PFSK-1 (cell line): ENCODE measurements around the gene TUBB1.

Experiments
- FOXP2 ChIP-seq: optimal IDR thresholded peaks from 2 replicates; pipeline ENCODE3; 2011; ENCODE audit warnings: borderline replicate concordance, control low read depth, inconsistent platforms; ENCODE audit not compliant: insufficient read depth; ENCODE audit errors: extremely low read length, extremely low read depth
- POLR2AphosphoS5 ChIP-seq: IDR thresholded peaks from 2 replicates; pipeline ENCODE4 v1.6.1; 2012; ENCODE audit warnings: low read depth, mild to moderate bottlenecking, control low read depth, low read length, moderate library complexity
- SIN3A ChIP-seq: IDR thresholded peaks from 2 replicates; pipeline ENCODE4 v1.6.1; 2012; ENCODE audit warnings: mild to moderate bottlenecking, low read length, moderate library complexity, borderline replicate concordance; ENCODE audit not compliant: insufficient read depth
- TAF1 ChIP-seq: IDR thresholded peaks from 2 replicates; pipeline ENCODE4 v1.6.1; 2012; ENCODE audit warnings: low read length, control low read depth, borderline replicate concordance; ENCODE audit not compliant: insufficient read depth
- TF ChIP-seq, protein P1 (sequence below), 2 experiments: IDR thresholded peaks; 2 replicates each; pipeline versions ENCODE4 v1.6.1 to v1.8.0; 2011 to 2012; ENCODE audit warnings: low read depth in 2 of 2, low read length in 2 of 2, control low read depth in 1 of 2, inconsistent platforms in 1 of 2, mild to moderate bottlenecking in 1 of 2, moderate library complexity in 1 of 2; ENCODE audit not compliant: insufficient read depth in 1 of 2

The TUBB1 gene

DNA sequence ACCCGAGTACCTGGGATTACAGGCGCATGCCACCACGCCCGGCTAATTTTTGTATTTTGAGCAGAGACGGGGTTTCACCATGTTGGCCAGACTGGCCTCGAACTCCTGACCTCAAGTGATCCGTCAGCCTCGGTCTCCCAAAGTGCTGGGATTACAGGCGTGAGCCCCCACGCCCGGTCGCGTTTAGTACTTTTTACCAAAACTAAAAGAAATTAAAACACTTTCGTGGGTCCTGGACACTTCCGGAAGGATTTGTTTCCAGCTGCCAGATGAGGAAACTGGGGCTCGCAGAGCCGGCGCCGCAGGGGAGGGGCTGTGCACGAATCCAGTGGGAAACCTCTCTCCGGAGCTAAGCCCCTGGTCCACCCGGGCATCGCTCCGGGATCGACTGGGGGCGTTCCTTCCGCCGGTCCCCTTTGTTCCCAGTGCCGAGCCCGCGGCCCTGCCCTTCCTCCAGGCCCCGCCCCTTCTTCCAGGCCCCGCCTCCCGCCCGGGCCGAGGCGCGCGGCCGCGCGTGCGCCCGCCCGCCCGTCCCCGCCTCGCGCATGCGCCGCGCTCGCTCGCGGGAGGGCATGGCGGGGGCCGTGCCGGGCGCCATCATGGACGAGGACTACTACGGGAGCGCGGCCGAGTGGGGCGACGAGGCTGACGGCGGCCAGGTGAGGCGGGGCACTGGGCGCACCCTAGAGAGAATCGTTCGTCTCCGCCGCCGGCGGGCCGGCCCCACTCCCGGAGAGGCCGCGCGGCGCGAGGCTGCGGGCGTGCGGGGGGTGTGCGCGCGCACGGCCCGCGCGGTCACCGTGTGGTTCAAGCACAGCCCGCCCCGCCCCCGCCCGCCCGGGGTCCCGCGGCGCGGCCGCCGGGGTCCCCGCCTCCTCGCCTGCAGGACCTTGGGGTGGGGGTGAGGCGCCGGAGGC lies 38.3 kb upstream of the TUBB1 start, which contains the start of gene NELFCD:
TSS of gene NELFCD (plus strand) at position 546 of the 917 bp plus-strand sequence. CDS start at position 600, 54 bp downstream.
- no peak for TF ChIP-seq SIN3A
- TF ChIP-seq TAF1: 0 out of 2 replicates have a peak, but pooled peaks have one; percentile 59
- TF ChIP-seq, protein P1, sequence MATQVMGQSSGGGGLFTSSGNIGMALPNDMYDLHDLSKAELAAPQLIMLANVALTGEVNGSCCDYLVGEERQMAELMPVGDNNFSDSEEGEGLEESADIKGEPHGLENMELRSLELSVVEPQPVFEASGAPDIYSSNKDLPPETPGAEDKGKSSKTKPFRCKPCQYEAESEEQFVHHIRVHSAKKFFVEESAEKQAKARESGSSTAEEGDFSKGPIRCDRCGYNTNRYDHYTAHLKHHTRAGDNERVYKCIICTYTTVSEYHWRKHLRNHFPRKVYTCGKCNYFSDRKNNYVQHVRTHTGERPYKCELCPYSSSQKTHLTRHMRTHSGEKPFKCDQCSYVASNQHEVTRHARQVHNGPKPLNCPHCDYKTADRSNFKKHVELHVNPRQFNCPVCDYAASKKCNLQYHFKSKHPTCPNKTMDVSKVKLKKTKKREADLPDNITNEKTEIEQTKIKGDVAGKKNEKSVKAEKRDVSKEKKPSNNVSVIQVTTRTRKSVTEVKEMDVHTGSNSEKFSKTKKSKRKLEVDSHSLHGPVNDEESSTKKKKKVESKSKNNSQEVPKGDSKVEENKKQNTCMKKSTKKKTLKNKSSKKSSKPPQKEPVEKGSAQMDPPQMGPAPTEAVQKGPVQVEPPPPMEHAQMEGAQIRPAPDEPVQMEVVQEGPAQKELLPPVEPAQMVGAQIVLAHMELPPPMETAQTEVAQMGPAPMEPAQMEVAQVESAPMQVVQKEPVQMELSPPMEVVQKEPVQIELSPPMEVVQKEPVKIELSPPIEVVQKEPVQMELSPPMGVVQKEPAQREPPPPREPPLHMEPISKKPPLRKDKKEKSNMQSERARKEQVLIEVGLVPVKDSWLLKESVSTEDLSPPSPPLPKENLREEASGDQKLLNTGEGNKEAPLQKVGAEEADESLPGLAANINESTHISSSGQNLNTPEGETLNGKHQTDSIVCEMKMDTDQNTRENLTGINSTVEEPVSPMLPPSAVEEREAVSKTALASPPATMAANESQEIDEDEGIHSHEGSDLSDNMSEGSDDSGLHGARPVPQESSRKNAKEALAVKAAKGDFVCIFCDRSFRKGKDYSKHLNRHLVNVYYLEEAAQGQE (IDR thresholded peaks at IDR 0.05; ENCODE audit: insufficient read depth in 1 of 2, low read depth in 2 of 2, low read length in 2 of 2): 0 out of 4 replicates have a peak, but pooled peaks of 1 of the 2 experiments have one; percentile 27
- TF ChIP-seq FOXP2: peak; percentile 59
- TF ChIP-seq POLR2AphosphoS5: peak; percentile 69

GRCh38 chr20:58981628-58982364 lies 37.4 kb upstream of the TUBB1 start:
- no peak for TF ChIP-seq POLR2AphosphoS5
- no peak for TF ChIP-seq SIN3A
- no peak for TF ChIP-seq TAF1
- TF ChIP-seq, protein P1 (IDR thresholded peaks at IDR 0.05; ENCODE audit: insufficient read depth in 1 of 2, low read depth in 2 of 2, low read length in 2 of 2): no peak
- TF ChIP-seq FOXP2: no peak

- no peak for TF ChIP-seq FOXP2
- TF ChIP-seq, protein P1 (IDR thresholded peaks at IDR 0.05; ENCODE audit: insufficient read depth in 1 of 2, low read depth in 2 of 2, low read length in 2 of 2): no peak
- no peak for TF ChIP-seq POLR2AphosphoS5
- TF ChIP-seq TAF1: no peak
- no peak for TF ChIP-seq SIN3A
These were observed 36.7 kb upstream of the TUBB1 start for GRCh38 chr20:58982406-58983114.

DNA sequence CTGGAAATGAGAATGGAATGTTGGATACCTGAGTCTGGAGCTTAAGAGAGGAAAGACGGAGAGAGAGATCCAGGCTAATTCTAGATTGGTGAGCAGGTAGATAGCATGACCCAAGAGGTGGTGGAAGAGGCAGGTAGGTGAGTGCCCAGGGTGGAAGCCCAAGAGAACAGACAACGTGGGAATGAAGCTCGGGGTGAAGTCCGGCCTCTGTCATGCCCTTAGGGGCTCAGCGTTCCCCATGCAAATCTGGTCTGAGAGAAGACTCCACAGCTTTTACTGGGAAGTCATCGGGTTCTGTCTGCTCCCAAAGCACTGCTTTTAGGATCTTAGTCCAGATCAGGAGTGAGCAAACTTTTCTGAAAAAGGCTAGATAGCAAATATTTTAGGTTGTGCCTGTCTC lies 34.5 kb upstream of the TUBB1 start:
- no peak for TF ChIP-seq TAF1
- TF ChIP-seq FOXP2: no peak
- TF ChIP-seq SIN3A: no peak
- no peak for TF ChIP-seq POLR2AphosphoS5
- TF ChIP-seq, protein P1 (IDR thresholded peaks at IDR 0.05; ENCODE audit: insufficient read depth in 1 of 2, low read depth in 2 of 2, low read length in 2 of 2): no peak
